ENCODE data around the gene MTCL1.

The MTCL1 gene

GRCh38 chr18:8688216-8688800 is 17.0 kb upstream of the MTCL1 start:
- DNase-seq (ENCODE audit: low read depth) = no peak

DNA sequence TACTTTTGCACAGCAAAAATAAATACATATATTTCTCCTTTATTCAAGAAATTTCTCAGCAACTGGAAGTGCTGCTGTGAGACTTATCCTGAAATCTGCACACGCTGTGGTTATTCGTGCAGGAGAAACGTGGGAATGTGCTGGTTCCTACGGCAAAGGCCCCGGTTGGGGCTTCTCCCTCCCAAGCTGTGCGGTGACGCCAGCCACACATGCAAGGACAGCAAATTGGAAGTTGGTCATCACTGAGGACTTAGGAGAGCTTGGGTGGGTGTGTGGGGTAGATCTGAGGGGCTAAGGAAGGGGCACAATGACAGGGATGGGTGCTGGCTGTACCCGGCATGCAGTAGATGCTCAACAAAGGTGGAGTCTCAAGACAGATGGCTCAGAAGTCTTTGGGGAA is 16.5 kb upstream of the MTCL1 start:
- no peak for DNase-seq (ENCODE audit: low read depth)

DNA sequence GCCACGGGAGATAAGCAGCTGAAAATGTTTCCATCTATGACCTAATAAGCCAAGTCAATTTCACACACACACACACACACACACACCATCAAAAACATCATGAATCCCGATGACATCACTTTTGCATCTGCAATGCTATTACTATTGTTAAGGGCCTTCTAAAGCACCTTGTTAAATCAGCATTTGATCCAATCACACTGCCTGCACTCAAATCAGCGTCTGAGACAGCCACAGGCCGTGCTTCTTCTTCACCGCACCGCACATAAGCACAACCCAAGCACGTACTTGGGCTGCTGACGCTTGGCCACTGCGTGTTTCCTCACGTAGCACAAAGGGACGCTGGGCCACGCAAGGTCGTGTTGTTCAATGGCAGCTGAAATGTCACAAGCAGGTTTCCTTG is 15.8 kb upstream of the MTCL1 start:
- no peak for DNase-seq (ENCODE audit: low read depth)

DNA sequence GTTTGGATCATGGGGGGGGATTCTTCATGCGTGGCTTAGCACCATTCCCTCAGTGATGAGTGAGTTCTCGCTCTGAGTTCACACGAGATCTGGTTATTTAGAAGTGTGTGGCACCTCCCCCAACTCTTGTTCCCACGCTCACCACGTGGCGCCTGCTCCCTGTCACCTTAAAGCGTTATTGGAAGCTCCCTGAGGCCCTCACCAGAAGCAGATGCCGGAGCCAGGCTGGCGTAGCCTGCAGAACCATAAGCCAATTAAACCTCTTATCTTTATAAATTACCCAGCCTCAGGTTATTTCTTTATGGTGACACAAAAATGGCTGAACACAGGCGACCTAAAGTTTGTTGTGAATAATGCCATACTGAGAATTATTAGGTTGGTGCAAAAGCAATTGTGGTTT is 10.5 kb upstream of the MTCL1 start:
- no peak for DNase-seq (ENCODE audit: low read depth)

GRCh38 chr18:8695932-8696517 is 9.3 kb upstream of the MTCL1 start:
- no peak for DNase-seq (ENCODE audit: low read depth)

- DNase-seq (ENCODE audit: low read depth) = peak; percentile 69
These were observed 8.6 kb upstream of the MTCL1 start for GRCh38 chr18:8696749-8697211.

GRCh38 chr18:8699126-8699525 is 6.2 kb upstream of the MTCL1 start:
- no peak for DNase-seq (ENCODE audit: low read depth)

DNA sequence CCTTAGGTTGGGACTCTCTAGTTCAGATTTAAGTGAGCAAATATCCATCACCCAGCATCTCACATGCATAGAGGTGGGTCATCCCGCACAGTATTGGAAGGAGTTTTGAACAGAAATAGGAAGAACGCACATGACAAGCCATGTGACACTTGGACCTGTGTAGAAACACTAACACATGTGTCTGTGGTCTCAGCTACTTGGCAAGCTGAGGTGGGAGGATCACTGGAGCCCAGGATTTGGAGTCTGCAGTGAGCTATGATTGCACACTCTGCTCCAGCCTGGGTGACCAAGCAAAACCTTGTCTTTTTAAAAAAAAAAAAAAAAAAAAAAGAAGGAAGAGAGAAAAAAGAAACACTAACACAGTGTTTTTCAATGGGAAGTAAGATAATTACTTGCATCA is 5.4 kb upstream of the MTCL1 start:
- no peak for DNase-seq (ENCODE audit: low read depth)

GRCh38 chr18:8701546-8702118 is 3.7 kb upstream of the MTCL1 start:
- no peak for DNase-seq (ENCODE audit: low read depth)

GRCh38 chr18:8702668-8703067 is 2.7 kb upstream of the MTCL1 start:
- no peak for DNase-seq (ENCODE audit: low read depth)

GRCh38 chr18:8703092-8703709 is 2.2 kb upstream of the MTCL1 start:
- DNase-seq (ENCODE audit: low read depth) = no peak

- DNase-seq (ENCODE audit: low read depth) = no peak
These were observed 1.5 kb upstream of the MTCL1 start for GRCh38 chr18:8703781-8704301.

DNA sequence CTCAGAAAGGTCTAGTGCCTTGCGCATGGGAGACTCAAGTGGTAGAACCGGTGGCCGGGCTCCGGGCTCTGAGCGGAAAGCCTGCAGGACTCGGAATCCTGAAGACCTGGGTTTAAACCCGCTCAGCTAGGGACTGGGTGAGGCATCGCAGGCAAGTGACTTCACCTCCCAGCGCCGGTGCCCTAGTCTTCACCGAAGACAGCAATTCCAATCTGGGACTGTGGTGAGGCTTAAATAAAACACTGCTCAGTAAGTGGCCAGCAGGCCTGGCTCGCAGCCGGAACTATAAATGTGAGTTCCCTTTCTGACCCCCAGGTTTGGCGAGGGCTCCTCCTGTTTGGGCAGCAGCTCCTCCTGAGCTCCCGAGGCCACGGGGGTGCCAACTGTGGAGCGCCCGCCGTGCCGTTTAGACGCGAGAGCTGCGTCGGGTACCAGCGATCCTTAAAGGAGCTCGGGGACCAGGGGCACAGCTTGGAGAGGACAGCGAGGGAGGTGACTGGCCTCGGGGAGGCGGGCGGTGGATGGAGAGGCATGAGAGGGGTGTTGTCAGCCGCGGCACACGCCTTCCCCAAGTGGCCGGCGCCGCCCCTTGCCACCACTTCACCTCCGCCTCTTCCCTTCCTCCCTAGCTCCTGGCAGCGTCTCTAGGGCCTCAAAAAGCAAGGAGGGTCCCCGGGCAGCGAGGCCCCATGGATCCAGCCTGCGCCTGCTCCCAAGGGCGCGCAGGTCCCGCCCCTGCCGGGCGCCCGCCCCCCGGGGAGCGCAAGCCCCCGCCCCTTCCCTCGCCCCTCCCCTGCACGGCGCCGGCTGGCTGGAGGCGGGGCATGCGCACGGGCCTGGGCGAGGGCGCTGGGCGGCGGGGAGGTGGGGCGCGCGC is 757 bp upstream of the MTCL1 start:
- DNase-seq (ENCODE audit: low read depth) = peak; percentile 82

- DNase-seq (ENCODE audit: low read depth) = no peak
These were observed 820 bp downstream of the MTCL1 start for GRCh38 chr18:8705961-8706790.

GRCh38 chr18:8706791-8707555 is 1.6 kb downstream of the MTCL1 start:
- DNase-seq (ENCODE audit: low read depth) = no peak

DNA sequence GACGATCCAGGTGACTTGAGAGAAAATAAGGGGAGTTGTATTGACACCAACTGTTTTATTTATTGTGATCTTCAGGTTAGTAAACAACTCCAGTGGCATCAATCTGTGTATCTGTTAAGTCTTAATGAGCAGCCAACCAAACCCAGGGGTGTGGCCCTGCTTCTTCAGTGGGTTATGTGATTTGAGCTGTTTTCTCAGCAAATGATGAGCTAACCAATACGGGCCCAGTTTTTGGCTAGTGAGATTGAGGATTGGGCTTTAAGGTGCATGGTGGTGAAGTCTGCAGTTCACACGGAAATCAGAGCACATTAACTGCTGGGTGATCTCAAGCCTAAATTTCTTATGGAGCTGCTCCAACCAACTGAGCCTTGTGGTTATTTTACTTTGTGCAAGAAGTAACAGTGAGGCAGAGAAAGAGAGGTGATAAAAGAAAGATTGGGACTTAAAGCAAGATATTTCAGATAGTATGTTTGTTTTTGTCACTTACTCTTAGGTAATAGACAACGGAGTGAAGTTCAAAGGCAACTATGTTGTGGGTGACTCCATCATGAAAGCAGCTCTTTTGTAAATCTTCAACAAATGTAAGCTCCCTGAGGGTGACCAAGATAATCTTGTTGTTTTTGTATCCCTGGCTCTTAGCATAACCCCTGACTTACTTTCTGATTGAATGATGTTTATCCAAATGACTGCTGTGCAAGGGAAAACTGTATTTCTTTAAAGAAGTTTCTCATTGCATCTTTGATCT is 2.4 kb downstream of the MTCL1 start:
- DNase-seq (ENCODE audit: low read depth) = no peak

- DNase-seq (ENCODE audit: low read depth) = no peak
These were observed 3.3 kb downstream of the MTCL1 start for GRCh38 chr18:8708670-8709069.

GRCh38 chr18:8709248-8710059 is 4.1 kb downstream of the MTCL1 start:
- DNase-seq (ENCODE audit: low read depth) = no peak

DNA sequence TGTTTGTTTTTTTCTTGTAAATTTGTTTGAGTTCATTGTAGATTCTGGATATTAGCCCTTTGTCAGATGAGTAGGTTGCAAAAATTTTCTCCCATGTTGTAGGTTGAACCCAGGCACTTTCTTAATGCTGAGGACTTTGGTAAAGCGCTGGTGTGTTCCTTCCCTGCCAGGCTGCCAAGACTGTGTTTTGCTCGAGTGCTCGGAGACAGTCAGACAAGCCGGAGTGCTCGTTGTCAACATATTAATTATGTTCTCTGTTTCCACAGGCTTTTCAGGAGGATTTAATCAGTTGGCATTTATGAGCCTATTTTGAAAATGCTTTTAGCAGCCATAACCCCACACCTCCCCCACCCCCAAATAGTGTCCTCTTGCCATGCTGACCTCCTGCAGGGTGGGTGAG is 6.4 kb downstream of the MTCL1 start:
- no peak for DNase-seq (ENCODE audit: low read depth)

Measured in activated T-cell treated with anti-CD3 and anti-CD28 coated beads for 24 hours (primary cell).